Non-pigmented ciliary epithelial cell (primary cell): Measurements from ENCODE around the gene OGDH.

Source experiments
- DNase-seq: peaks from one replicate; pipeline ENCODE4 v3.0.0-alpha.2; 2010; ENCODE audit warnings: low read depth

OGDH gene

DNA sequence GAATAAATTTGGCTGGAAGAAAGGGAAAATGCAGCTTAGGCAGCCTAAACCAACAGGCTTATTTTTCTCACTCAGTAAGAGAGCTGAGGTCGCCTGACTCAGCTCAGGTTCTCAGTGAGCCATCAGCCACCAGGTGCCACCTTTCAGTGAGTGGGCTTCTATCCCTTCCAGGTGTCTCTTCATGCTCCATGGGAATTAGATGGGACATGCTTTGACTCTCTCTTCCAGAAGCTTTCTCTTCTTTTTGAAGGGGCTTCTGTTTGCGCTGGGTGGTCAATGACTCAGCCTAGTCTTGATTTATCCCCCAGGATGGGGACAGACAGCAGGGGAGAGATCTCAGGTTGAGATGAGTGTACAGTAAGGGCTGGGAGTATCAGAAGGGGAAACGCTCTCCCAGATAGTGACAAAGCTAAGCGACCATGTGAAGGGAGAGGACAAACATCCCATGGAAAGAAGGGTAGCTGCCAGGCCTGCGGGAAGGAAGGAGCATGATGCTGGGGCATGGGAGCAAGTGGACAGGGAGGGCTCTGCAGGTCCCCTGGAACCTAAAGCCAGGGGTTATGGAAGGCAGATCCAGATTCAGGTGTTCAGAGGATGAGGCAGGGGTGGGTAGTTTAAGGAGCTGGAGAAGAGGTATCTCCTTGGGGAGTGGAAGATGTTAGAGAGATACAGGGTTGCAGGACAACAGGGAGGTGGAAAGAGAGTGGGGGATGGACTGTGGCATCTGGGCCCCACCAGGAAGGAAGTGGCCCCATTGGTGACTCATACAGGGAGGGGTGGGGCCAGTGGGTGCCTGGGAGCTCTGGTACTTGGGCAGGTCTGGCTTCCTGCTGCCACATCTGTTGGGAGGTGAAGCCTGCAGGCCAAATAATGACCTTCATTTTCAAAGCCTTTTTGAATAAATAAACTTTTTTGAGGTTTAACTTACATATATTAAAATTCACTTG, 32.5 kb downstream of the OGDH start:
- DNase-seq, result no peak

DNA sequence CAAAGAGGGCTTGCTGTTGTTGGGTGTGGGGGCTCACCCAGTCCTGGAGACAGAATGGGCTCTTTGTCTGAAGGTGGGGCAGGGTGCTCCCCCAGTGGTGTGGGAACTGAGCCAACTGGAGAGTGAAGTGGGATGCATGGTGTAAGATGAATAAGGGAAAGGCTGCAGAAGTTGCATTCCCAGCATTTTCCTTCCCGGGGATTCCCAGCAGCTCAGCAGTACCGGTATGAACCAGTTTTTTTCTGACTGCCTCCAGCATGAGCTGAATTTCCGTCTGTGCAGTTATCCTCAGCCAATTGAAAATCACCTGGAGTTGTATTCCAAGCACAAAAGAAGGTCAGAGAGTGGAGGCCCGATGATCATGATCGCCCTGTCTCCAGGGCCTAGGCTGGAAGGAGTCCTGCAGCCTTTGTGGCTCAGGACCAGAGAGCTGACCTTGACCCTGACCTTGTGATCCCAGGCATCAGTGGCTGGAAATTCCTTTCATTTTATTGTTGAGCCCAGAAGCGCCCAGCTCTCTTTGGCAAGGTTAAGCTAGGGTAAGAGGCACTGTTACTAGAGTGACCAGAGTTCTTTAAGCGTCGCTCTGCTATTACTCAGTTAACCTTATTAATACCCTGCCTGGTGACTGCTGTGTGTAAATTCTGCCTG, 33.4 kb downstream of the OGDH start:
- DNase-seq, result peak; percentile 86

DNA sequence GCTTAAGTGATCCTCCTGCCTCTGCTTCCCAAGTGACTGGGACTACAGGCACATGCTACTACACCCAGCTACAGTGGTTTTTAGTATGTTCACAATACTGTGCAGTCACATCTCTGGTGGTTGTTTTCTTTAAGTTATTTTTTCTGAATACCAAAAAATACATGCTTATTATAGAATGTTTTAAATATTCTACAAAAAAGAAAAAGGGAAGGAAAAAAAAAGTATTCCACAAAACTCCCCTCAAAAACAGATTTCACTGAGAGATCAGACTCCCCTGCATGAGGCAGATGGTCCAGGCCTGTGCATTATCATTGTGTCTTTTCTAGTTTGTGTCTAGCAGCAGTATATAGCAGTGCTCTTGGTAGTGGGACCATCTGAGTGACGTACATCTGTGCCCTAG, 36.8 kb downstream of the OGDH start:
- DNase-seq, result no peak

DNA sequence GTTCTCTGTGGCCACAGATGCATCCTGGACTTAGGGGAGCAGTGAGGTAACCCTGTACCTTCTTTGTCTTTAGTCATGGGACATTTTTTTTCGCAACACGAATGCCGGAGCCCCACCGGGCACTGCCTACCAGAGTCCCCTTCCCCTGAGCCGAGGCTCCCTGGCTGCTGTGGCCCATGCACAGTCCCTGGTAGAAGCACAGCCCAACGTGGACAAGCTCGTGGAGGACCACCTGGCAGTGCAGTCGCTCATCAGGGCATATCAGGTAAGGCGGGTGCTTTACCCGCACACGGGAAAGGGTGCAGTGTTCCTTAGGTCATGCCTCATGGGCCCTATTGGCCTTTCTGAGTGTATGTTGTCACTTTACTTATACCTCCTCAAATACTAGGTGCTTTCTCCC, 38.8 kb downstream of the OGDH start:
- DNase-seq, result no peak

DNA sequence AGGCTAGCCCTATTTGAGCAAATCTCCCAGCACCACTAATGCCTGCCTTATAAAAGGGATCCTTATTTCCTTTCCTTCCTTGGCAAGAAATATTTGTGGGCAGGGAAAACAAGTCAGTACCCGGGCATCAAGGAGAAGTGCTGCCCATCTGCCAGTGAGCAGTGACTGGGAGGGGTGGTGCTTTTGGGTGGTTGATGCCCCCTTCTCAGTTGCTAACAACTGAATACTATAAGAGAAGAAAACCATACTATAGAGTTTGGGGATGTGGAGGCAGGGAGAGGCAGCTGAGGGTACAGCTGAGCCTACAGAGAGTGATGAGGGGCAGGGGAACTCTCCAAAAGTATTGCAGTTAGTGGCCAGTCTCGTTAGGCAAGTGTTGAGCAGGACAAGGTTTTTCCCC, 39.3 kb downstream of the OGDH start:
- DNase-seq, result no peak

DNA sequence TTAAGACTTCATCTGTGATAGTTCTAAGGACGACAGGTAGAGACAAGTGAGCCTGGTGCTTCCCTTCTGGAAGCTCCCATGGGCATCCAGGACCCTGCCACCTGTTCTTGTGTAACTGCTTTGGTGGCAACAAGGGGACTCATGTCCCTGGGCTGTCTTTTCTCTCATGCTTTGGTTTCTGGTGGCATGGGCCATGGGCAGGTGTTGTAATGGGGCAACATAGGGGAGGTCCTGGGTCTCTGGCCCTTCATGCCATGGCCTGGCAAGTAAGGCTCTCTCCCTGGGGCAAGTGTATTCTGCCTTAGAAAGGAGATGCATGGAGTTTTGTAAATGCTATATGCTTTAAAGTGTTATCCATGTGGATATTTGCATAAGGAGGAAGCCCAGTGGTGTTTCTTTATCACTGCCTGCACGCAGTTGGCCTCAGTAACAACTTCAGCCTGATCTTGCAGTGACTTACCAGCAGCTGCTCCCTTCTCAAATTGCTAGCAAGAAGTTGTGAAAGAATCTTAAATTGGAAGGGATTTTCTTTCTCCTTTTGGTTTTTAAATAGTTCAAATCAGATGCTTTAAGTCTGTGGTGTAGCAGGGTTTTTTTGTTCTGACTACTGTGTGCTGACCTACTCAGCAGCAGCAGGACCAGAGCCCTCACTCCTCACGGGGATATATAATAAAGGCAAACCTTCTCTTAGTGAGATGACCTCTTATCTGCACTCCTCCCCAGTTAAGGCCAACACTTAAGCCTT, 39.9 kb downstream of the OGDH start:
- no peak for DNase-seq

DNA sequence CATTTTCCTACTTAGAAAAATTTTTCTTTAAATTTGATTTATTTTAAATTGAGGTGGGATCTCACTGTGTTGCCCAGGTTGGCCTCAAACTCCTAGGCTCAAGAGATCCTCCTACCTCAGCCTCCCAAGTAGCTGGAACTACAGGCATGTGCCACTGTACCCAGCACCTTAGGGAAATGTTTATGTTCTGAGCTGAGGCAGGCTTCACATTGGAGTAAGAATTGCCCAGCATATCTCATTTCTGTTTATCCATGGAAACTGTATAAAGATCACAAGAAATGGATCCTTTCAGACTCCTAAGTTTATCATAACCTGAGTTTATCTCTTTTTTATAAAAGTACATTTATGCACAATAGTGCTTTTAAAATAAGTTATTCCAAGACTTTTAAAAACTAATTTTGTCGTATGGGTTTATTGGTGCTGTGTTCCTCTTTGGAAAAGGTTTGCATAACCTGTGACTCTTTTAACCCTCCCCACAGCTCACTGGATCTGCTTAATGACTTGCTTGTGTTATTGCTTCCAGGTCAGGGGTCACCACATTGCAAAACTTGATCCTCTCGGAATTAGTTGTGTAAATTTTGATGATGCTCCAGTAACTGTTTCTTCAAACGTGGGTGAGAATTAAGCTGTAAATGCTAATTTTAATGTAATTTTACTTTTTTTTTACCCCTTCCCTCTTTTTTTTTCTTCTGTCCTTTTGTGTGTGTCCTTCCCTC, 40.7 kb downstream of the OGDH start:
- DNase-seq, result no peak

DNA sequence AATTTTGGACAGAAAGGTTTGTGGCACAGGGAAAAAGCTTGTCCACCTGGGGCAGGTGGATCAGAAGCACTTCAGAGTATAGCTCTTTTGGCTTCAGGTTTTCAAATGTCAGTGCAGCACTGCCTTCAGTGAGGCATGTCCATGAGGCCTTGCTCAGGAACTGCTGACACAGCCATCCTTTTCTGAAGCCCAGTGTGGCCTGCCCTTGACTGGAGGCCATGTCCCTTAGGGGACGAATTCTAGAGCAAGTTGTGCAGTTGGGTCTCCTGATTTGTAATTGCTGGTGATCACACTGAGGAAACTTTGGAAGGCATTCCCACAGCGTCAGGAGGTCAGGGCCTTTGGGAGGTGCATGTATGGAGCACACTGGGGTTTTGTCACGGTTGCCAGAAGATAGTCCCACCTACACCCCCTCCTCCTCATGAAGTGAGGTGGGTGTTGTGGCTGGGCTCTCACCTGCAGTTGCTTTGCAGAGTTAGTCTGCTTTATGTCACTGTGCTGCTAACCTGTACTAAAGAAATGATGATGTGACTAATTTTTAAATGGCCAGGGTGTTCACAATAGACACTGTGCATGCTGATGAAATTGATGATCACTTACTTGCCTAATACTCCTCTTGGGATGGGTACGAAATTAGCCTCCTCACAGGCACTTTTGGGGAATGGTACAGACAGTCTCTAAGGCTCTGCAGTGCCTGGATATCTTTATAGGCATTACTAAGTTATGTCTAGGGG, 41.7 kb downstream of the OGDH start:
- DNase-seq, result no peak

DNA sequence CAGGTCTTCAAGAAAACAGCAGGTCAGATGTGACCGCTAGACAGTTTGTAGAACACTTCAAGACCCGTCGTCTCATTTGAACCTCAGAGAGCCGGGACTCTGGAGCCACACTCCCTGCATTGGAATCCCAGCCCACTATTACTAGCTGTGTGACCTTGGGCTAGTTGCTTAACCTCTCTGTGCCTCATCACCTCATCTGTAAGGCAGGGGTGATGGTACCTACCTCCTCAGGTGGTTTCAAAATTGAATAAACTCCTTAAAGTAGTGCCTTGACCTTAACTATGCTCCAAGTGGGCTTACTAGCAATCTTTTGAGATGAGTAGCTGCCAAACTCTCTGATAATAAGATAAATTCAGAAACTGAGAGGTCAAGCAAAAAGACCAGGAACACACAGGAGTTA, 43.8 kb downstream of the OGDH start:
- no peak for DNase-seq

DNA sequence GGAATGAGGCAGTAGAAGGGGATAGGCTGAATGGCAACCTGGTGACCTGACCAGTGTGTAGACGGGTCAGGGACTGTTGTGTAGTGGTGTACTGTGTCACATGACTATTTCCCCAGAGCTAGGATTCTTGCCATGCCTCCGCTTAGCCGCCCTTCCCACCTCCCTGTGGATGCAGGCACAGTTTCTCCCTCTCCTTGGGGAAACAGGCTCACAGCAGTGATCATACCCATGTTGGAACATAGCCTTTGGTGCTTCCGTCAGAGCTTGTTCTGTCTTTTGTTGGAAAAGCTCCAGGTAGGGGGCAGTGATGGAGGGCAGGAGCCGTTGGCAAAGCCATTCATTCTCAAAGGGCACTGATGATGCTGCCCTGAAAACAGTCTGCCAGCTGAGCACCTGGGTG, 44.3 kb downstream of the OGDH start:
- no peak for DNase-seq

DNA sequence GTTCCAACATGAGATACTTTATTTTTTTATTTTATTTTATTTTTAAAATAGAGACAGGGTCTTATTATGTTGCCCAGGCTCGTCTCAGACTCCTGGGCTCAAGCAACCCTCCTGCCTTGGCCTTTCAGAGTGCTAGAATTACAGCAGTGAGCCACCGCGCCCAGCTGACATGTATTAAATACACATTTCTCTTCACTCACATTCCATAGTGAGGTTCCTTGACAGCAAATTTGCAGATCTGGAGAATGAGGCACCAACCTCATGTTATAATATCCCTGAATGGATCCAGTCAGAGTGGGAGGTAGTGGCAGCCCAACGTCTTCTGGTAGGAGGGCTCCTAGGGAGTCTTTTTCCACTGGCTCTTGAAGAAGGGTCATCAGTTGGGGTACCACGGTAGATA, 46.1 kb downstream of the OGDH start:
- DNase-seq, result no peak

DNA sequence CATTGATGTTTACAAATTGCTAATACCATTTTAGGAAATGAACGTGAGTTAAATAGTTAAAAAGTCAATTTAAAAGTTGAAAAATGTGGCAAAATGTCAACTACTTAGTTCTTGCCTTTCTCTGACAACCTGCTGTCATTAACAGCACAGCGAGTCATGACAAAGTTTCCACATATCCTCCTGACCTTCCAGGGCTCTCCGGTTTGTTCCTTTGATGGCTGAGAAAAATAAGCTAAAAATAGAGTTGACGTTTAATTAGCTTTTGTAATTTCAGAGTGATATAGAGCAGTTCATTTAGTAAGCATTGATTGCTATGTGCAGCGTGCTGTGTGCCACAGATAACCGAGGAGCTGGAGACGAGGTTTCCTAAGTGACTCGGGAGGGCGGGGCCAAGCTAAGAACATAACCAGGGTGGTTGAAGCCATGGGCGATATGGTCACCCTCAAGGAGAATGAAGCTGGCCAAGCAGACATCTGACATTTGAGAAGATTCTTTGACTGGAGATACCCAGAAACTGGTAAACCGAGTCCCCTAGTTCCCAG, 47.9 kb downstream of the OGDH start:
- DNase-seq, result no peak

DNA sequence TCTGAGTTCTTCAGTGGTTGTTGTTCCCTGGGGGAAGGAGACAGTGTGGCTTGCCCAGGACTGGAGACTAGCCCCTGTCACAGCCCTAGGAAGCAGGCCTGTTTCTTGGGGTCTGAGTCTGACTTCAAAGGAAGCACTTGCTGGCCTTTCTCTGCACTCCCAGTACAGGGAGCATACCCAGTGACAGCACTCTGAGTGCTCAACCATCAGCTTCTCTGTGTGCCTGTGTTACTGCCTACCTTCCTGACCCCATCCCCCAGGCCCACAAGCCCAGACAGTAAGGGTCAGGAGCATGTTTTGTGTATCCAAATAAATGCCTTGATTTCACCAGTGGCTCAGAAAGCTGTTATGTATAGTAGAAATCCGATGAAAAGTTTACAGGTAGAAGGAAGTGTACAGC, 48.9 kb downstream of the OGDH start:
- no peak for DNase-seq

DNA sequence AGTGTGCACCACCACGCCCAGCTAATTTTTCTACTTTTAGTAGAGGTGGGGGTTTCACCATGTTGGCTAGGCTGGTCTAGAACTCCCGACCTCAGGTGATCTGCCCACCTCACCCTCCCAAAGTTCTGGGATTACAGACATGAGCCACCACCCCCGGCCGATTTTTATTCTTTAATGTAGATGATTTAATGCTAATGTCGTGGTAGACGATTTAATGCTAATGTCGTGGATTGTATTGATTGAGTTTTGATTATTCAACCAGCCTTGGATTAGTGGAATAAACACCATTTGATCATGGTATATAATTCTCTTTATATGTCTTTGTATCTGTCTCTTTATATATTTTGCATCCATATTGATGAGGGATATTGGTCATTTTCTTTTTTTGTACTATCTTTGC, 52.6 kb downstream of the OGDH start:
- DNase-seq, result no peak

DNA sequence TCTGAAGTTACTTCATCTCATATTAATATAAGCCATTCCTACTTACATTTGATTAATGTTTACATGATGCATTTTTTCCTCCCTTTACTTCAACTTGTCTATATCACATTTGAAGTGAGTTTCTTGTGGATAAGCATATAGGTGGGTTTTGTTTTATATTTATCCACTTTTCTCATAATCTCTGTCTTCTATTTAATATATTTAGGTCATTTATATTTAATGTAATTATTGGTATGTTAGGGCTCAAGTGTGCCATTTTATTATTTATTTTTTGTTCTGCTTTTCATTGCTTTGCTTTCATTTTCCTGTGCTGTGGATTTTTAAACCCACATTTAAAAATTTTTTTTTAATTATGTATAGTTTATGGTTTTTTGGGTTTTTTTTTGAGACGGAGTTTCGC, 54.8 kb downstream of the OGDH start:
- DNase-seq, result no peak

DNA sequence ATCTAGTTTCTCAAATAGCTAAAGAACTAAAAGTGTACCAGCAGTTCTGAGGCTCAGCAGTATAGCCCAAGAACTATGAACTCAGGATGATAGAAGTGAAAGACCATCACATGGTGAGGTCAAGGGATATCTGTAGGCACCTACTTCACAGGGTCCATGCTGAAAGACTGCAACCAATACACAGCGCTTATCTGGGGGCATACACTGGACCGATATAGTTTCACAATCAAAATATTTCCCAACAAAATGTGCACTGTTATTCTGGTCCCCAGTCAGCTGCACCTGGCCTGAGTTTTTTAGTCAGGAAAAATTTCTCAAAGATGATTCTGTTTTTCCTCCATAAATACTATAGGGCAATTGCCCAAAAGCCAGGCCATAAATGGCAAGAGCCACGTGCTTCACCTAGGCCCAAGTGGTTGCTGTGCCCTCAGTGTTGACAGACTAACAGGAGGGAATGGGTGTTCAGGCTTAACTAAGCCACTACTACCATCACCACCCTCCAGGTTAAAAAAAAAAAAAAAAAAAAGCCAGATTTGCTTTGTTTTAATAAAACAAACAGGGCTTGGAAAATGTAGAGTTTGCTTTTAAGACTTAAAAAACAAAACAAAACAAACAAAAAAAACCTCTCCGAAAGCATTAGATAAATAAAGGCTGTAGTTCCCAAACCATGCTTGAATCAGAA, 58.5 kb downstream of the OGDH start:
- no peak for DNase-seq

DNA sequence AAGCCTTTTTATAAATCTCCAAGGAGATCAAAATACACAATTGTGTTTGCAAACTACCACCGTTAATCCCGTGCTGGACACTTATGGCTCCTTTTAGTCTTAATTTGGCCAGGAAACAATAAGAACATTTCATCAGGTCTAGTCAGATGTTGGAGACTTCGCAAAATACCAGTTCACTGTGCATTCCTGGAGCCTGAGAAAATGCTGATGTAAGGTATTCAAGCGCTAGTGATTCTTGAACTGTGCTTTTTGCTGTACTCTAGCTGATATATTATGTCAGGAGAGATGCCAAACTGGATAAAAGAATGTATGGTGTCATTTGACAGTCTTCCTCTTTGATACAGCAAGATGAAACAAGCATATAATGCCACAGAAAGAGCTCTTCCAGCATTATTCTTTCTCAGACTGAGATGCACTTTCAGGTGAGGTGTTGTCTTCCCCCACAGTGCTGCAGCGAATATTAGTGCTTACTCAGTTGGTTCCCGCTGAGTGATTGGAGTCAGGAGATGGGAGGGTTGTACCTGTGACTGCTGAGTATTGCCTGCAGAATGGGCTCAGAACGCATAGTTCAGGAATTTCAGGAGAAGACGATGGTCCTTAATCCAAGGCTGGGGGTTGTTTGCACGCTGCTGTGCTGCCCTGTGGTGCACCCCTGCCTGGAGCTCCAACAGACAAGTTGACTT, 59.2 kb downstream of the OGDH start:
- DNase-seq, result peak; percentile 73

DNA sequence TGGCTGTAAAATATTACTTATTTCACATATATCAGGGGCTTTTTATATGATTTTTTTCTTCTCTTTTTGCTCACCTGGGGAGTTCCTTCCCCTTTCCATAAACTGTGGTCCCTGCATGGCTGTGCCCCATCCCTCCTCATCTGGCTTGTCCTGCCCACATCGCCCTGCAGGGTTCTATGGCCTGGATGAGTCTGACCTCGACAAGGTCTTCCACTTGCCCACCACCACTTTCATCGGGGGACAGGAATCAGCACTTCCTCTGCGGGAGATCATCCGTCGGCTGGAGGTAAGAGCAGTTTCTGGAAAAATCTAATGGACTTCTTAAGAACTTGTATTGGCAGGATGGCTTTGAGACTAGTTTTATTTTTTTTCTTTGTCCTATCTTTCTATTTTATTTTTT, 60.1 kb downstream of the OGDH start:
- no peak for DNase-seq

DNA sequence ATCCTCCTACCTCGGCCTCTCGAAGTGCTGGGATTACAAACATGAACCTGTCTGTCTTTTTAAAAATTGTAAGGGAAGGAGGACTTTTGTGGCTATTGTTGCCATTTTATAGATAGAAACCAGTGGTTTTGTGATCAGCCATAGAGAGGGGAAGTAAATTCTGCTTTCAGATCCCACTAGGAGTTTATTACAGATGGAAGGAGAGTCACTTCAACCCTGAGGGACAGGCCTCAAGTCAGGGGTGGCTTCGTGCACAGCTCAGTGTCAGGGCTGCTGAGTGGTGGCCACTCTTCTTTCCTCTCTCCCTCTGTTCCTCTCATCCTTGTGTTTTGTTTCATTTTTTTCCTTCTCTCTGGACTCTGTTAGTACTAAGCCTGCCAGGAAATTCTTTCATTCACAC, 60.8 kb downstream of the OGDH start:
- DNase-seq, result no peak

DNA sequence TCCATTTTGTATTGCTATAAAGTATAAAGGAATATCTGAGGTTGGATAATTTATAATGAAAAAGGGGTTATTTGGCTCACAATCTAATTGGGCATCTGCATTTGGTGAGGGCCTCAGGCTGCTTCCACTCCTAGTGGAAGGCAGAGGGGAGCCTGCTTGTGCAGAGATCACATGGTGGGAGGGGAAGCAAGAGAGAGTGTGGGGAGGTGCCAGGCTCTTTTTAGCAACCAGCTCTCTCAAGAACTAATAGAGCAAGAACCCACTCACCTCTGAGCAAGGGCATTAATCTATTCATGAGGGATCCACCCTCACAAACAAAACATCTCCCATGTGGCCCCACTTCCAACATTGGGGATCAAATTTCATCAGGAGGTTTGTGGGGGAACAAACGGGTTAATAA, 64.6 kb downstream of the OGDH start:
- DNase-seq, result no peak
